NT2/D1 (cell line): Measurements from ENCODE around the gene PDE11A.

Experiments
- YY1 ChIP-seq: IDR thresholded peaks from 2 replicates; pipeline ENCODE4 v1.6.1; 2011; ENCODE audit not compliant: insufficient read length, insufficient read depth
- ZNF274 ChIP-seq: IDR thresholded peaks from 2 replicates; pipeline ENCODE4 v1.6.1; 2011; ENCODE audit warnings: mild to moderate bottlenecking, low read depth, low read length

DNA sequence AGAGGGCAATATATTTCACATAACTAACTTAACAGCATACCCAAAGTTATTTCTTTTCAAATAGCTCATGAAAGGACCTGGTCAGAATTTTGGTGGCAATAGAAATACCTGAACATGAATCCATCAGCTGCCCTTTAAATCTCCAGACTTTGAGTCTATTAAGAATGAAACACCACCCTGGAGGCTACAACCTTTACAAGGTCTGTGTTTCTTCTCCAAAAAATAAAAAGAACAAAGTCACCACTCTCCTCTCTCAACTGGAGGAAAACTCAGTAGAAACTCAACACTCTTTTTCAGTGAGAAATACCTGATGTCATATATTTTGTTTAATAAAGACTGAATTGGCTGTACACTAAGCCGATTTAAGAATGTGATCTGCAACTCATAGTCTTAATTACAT, 475.7 kb downstream of the PDE11A start:
- no peak for TF ChIP-seq ZNF274
- TF ChIP-seq YY1, result no peak
